ENCODE measurements around the gene EFNB2. TPM values are rescaled to one million over a fixed set of nuclear protein-coding genes. Genes with fewer than 3 reads are reported as not detected.

EFNB2 gene
- total RNA-seq, 1 donor from 2014 or later = 47.0 TPM

GRCh38 chr13:106550570-106551135 is 15.2 kb upstream of the EFNB2 start:
- Histone ChIP-seq H3K9me3 (no peaks in the 10 kb centered on the region), H3K27me3 (ENCODE audit: low read depth) (no peaks in the 10 kb centered on the region), H3K27ac (no peak overlapping the region), H3K36me3 (peaks cover 59% of the 10 kb centered on the region), H3K4me3 (no peak overlapping the region), H3K4me1 (peaks cover 23% of the 10 kb centered on the region)
- intact Hi-C loops (cut with DNase I) = no loop called here
- no peak for DNase-seq
- no peak for ATAC-seq
- TF ChIP-seq, protein P1, sequence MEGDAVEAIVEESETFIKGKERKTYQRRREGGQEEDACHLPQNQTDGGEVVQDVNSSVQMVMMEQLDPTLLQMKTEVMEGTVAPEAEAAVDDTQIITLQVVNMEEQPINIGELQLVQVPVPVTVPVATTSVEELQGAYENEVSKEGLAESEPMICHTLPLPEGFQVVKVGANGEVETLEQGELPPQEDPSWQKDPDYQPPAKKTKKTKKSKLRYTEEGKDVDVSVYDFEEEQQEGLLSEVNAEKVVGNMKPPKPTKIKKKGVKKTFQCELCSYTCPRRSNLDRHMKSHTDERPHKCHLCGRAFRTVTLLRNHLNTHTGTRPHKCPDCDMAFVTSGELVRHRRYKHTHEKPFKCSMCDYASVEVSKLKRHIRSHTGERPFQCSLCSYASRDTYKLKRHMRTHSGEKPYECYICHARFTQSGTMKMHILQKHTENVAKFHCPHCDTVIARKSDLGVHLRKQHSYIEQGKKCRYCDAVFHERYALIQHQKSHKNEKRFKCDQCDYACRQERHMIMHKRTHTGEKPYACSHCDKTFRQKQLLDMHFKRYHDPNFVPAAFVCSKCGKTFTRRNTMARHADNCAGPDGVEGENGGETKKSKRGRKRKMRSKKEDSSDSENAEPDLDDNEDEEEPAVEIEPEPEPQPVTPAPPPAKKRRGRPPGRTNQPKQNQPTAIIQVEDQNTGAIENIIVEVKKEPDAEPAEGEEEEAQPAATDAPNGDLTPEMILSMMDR (IDR thresholded peaks at IDR 0.05) = no peak

- intact Hi-C loops (cut with DNase I) = no loop called here
- DNase-seq (no peak), ATAC-seq (no peak)
- no peak overlapping the region for H3K27ac ChIP-seq
- H3K4me1 ChIP-seq = peaks cover 23% of the 10 kb centered on the region
- peaks cover 44% of the 10 kb centered on the region for H3K36me3 ChIP-seq
- TF ChIP-seq, protein P1 (IDR thresholded peaks at IDR 0.05) = no peak
- H3K4me3 ChIP-seq = no peak overlapping the region
- no peaks in the 10 kb centered on the region for H3K27me3 ChIP-seq (ENCODE audit: low read depth)
- no peaks in the 10 kb centered on the region for H3K9me3 ChIP-seq
Observed at GRCh38 chr13:106548064-106548696, 12.7 kb upstream of the EFNB2 start.

- Histone ChIP-seq H3K9me3 (no peaks in the 10 kb centered on the region), H3K27ac (no peak overlapping the region), H3K4me1 (peaks cover 3% of the 10 kb centered on the region), H3K27me3 (ENCODE audit: low read depth) (no peaks in the 10 kb centered on the region), H3K4me3 (no peak overlapping the region), H3K36me3 (peaks cover 37% of the 10 kb centered on the region)
- TF ChIP-seq, protein P1 (IDR thresholded peaks at IDR 0.05) = no peak
- ATAC-seq = no peak
- DNase-seq = no peak
- intact Hi-C loops (cut with DNase I) = no loop called here
Observed at GRCh38 chr13:106541826-106542225, 6.4 kb upstream of the EFNB2 start.

DNA sequence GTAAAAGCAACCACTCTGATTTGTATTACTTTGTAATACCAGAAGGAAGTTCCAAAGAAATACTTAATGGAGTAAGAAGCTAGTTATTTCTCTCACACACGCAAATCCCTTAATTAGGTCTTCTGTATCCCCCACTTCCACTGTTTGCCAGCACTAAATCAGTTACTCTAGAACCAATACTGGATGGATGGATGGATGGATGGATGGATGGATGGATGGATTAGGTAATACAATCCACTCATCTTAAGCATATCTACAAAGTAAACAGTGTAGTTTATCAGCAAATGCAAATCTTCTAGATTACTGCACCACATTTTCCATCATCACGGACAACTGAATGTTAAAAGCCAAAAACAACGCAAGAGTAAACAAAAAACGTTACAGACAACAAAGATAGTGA is 5.2 kb upstream of the EFNB2 start:
- ATAC-seq (no peak), DNase-seq (no peak)
- Histone ChIP-seq H3K4me1 (peaks cover 13% of the 10 kb centered on the region), H3K27ac (no peak overlapping the region), H3K27me3 (ENCODE audit: low read depth) (no peaks in the 10 kb centered on the region), H3K4me3 (no peak overlapping the region), H3K36me3 (peaks cover 37% of the 10 kb centered on the region), H3K9me3 (no peaks in the 10 kb centered on the region)
- intact Hi-C loops (cut with DNase I) = no loop called here
- TF ChIP-seq, protein P1 (IDR thresholded peaks at IDR 0.05) = no peak

- intact Hi-C loops (cut with DNase I) = loop anchor here (10.0 kb wide), 1 partner anchor 453 kb away; no protein-coding TSS in a partner anchor
- H3K27ac ChIP-seq = no peak overlapping the region
- ATAC-seq (no peak), DNase-seq (no peak)
- TF ChIP-seq, protein P1 (IDR thresholded peaks at IDR 0.05) = no peak
- no peak overlapping the region for H3K4me3 ChIP-seq
- no peaks in the 10 kb centered on the region for H3K9me3 ChIP-seq
- peaks cover 20% of the 10 kb centered on the region for H3K36me3 ChIP-seq
- peaks cover 33% of the 10 kb centered on the region for H3K4me1 ChIP-seq
- peaks cover 6% of the 10 kb centered on the region for H3K27me3 ChIP-seq (ENCODE audit: low read depth)
Observed at GRCh38 chr13:106537521-106537920, 2.1 kb upstream of the EFNB2 start.
